HG03565 (cell line): ENCODE measurements around the gene TRIM71.

Experiments
- ATAC-seq: cut with Tn5 transposase; IDR thresholded peaks from one replicate; pipeline ENCODE4 v1.9.1; 2021; ENCODE audit warnings: mild to moderate bottlenecking, moderate library complexity; ENCODE audit not compliant: unreplicated experiment

Gene TRIM71

DNA sequence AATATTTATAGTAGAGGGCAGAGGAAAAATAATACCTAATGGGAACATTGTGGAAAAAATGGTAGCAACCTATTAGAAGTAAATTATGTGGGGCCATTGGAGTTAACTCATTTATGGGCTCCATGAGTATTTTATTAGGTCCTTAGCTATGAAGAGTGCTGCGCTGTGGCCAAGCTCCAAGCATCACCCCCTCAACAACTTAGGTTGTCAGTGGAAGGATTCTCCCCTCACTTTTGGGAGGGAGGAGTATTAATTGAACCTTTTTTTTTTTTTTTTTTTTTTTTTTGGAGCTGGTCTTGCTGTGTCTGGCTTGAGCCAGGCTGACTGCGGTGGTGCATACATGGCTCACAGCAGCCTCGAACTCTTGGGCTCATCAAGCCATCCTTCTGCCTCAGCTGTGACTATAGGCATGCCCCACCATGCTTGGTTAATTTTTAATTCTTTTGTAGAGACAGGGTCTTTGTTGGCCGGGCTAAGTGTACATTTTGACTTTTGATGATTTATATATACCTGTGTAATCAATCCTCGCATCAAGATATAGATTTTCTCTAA lies 45.2 kb downstream of the TRIM71 start:
- no peak for ATAC-seq

DNA sequence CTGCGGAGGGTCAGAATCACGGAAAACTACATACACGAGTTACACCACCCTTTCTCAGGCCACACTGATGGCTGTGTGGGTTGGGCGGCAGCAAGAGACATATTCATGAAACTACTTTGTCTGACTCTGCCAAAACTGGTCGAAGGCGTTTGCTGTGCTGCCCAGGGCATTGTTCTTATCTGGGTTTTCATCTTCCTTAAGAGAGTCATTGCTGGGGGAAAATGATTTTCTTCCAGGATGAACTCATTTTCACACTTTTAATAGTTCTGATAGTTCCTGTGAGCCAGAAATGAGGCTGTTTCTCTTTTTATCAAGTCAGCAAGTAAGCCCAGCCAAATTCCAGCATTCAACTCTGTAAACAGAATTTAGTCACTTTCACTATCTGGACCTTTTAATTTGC lies 47.6 kb downstream of the TRIM71 start:
- no peak for ATAC-seq

DNA sequence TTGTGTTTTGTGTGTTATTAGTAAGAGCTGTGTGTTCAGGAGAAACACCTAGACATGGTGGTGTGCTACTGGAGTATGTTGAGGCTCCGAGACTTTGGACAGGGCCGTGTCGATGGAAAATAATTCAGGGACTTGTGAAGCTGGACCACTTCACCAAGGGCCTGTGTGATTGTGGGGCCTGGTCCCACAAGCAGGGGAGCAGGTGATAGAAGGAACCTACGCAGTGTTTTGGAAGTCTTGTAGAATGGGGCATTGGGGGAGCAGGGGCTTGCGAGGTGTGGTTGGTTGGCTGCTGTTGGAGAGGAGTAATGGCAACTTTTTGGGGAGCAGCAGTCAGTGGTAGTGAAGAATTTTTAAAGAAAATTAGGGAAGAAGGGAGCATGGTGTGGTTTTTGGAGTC lies 48.7 kb downstream of the TRIM71 start:
- ATAC-seq = no peak

DNA sequence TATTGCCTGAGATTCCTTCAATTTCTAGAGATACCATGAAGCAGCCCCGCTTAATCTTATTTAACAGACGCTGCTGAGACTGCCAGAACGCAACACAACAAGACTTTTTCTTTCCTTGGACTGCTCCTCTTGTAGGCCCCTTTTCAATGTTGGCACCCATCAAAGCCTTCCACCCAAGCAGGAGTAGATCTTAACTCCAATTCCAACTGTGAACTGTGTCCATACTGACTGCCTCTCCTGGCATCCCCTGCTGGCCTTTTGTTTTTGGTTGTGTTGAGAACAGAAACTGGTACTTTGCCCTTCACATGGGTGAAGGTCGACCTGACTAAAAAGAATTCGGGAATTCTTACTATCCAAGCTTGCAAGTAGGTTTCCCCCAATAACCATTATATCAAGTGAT lies 50.2 kb downstream of the TRIM71 start:
- no peak for ATAC-seq

DNA sequence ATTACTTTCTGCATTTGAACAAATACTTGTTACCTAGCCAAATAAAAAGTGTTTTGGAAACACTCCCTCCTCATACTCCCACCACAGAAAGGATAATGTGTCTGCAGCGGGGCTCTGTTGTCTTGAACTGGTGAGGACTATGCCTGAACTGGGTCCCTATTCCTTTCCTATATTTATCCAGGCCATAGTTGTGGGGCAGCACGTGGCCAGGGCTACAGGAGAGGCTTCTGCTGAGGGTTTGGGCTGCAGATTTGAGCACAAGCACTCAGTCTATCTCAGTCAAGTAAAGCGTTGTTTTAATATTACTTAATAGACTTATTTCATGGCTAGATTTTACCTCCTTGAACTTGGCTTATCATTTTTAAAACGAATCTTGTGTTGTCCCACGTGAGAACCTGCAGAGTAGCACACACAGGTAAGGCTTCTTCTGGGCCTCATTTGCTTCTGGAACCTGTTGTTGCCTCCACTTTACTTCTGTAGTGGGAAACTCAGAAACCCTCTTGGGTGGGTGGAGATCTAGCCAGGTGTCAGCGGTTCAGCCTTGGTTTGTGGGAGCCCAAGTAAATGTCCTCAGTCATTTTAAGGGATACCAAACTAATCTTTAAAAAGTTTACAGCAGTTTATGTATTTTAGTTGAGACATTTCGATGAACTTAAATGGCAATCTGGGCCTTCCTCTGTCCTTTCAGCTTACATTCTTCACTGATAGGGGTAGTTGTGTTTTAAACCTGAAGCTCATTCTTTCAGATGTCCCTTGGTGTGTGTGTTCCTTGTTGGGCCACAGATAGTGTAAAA lies 51.1 kb downstream of the TRIM71 start:
- no peak for ATAC-seq

DNA sequence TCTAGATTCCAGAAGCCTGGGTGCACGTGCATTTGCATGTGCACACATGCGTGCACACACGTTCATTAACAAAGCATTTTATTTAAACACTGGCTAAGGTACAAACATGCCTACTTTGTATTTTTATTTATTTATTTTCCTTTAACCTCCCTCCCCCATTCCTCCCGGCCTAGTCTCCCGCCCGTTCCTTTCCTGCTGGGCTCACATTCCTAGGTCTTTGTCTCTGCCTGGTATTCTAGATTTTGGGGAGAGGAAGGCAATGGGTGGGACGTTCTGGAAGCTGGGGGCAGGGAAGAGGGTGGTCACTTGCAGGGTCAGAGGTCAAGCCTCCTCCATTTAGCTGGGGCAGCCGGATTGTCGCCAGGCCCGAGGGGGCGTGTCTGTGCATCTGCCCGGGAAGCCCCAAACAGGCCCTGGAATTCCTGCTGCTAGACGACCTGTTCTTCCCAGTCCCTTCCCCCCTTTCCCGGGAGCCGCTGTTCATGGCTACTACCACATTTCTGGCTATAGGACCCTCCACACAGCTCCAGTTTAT lies 51.8 kb downstream of the TRIM71 start:
- ATAC-seq = no peak

DNA sequence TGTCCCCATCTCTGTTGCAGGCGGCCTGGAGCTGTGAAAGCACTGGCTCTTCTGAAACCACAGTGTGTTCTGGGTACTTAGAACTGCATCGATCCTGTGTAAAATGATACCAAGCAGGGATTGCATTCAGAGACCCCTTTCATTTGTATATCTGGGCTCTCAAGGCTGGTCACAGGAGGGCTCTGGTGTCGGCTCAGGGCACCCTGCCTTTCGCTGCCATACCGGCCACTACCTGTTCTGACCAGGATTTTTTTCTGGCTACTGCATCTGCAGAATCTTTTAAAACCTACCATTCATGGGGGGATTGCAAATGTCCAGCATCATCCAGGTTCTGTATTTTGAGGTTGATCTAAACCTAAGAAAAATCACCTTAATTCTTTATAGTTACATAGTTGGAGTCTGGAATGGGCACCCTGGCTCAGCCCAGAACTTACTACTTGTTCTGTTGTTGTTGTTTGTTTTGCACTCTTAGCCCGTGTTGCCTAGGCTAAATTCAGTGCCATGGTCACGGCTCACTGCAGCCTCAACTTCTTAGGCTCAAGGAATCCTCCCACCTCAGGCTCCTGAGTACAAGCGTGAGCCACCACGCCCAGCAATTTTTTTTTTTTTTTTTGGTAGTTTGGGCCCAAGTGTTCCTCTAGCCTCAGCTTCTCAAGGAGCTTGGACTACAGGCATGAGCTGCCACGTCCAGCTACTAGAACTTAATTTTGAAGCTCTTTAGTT lies 52.7 kb downstream of the TRIM71 start:
- no peak for ATAC-seq

DNA sequence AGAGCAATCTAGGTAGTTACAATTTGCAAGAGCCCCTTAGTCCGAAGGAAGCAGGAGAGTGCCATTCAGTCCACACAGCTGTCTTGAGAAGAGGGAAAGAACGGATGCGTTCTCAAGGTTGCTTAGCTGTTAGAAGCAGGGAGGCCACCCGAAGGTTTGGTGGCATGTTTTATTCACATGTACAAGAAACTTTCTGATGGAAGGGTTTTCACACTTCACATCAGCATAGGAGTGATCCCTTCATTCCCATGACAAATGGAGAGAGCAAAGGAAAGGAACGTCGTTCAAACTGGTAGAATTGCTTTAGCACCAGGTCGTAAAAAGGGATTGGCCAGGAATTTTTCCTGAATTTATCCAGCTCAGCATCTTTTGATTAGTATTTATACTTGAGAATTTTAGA lies 53.5 kb downstream of the TRIM71 start:
- no peak for ATAC-seq

DNA sequence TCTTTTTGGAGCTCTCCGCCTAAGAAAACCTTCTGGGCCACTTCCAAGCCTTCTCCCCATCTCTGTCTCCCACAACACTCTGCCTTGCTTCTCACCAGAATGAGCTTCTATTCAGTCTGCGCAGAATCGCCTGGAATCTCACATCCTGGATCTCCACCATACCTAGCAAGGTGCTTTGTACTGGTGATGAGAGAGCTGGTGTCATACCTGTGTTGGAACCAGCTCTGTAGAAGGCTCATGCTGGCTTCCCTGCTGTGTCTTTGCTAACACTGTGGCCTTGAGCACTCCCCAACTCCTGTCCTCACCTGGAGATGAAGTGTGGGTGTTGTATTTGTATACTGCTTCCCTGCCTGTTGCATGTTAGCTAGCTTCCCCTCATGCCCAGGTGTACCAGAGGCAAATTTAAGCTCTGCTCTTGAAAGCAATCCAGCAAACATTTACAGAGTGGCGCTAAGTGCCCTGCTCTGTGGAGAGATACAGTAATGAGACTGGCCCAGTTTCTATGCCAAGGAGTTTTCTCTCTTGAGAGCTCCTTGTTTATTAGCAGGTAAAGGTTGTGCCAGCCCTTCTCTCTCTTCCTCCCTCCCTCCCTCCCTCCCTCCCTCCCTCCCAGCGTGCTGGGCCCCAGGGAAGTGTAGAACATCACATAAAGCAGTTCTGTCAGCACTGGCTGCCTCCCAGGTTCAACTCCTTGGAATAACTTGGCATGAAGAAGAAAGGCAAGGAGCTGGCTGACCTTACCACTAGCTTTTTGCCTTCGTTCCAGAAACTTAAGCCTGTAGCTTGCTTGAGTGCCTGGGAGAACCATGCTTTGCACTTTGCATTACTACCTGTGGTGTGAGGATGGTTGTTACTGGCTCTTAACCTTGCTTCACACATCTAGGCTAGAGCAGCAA lies 54.9 kb downstream of the TRIM71 start:
- no peak for ATAC-seq

DNA sequence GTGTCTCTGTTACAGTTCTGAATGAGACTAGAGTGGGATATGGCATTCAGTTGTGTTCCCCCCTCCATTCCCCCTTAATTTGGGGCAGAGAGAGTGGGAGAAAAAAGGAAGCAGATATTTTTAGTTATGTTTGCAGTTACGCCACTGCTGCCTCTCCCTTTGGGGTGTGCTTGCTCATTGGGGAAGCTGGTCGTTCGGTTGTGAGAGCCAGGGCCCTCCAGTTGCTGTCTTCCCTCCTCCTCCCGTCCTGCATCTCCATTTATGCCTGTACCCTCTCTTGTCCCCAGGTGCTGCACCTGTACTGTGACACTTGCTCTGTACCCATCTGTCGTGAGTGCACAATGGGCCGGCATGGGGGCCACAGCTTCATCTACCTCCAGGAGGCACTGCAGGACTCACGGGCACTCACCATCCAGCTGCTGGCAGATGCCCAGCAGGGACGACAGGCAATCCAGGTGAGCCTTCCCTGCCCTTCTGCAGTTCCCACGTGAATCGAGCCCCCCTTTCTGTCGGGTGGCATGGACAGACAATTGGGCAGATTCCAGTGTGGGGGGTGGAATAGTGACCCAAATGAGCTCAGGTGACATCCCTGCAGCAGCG lies 55.8 kb downstream of the TRIM71 start:
- no peak for ATAC-seq

DNA sequence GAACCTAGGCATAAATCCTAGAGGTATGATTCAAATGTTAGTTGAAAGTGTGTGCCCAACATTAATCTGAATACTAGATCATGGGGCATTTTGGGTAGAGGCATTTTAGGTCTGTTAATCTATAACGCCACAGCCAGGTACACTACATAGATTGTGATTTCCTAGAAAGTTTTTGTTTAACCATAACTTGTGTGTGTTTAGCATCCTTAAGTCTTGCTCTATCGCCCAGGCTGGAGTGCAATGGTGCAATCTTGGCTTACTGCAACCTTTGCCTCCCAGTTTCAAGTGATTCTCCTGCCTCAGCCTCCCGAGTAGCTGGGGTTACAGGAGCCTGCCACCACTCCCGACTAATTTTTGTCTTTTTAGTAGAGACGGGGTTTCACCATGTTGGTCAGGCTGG lies 59.1 kb downstream of the TRIM71 start:
- no peak for ATAC-seq

DNA sequence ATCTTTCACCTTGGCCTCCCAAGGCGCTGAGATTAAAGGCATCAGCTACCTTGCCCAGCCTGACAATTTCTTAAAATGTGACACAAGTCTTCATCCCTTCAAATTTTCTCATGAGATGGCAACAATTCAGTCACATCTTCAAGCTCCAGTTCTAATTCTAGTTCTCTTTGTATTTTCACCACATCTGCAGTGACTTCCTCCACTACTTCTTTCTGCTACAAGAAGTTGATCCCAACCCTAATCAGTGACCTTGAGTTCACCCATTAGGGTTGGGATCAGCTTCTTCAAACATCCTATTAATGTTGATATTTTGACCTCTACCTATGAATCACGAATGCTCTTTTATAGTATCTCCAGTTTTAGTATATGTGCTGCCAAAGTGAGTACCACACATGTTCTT lies 59.8 kb downstream of the TRIM71 start:
- ATAC-seq = no peak

DNA sequence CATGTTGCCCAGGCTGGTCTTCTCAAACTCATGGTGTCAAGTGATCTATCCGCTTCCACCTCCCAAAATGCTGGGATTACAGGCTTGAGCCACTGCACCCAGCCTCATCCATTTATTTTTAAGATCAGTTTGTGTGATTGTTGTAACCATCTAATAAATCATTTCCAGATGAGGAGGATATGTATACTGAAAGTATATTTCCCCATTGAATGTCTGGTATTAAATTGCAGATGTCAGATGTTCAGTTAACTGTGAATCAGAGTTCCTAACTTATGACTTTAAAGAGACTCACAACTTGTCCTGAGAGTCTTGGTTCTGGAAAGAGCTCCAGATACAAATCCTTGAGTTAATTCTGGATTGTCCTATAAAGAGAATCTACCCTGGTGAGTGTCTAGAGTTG lies 62.4 kb downstream of the TRIM71 start:
- ATAC-seq = no peak

DNA sequence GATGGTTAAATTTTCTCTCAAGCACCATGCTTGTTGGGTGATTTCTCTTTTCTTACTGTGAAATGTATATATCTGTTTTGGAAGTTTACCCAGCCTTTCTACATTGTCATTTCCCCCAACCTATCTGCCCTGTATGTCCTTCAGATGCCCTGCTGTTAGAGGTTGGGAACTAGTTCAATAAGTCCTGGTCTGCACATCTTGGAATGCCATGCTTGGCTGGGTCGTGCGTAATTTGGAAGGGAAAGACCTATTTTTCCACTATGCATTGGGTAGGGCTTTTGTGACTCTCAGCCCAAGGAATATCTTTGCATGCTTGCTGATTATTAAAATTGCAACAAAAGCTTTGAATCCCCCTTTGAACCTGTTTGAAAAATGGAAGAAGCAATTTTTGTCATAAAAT lies 63.8 kb downstream of the TRIM71 start:
- no peak for ATAC-seq

DNA sequence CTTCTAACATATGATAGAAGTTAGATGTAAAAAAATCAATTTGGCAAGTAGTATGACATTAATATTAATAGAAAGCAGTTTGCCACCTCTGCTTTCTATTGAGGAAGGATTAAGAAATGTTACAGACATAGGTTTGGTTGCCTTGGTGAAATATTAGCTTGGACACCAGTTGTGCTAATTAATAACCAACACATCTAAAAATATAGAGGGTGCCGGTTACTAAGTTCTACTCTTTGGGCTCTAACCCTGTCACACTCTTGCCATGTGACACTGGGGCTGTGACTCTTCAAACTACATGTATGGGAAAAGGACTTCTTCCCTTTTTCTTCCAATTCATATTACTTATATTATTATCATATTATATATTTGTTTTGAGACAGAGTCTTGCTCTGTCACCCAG lies 64.4 kb downstream of the TRIM71 start:
- ATAC-seq = no peak

DNA sequence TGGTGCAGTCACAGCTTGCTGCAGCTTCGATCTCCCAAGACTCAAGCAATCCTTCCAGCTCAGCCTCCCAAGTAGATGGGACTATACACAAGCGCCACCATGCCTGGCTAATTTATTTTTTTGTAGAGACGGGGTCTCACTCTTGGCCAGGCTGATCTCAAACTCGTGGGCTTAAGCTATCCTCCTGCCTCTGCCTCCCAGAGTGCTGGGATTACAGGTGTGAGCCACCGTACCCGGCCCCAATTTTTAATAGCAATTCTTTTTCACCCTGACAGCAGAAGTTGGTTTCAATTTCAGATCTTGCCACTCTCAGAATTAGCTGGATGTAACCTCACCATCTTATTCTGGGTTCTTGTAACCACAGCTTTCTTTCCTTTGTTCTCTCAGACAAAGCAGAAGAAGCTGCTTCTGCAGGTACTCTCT lies 64.8 kb downstream of the TRIM71 start:
- ATAC-seq = peak; percentile 91

DNA sequence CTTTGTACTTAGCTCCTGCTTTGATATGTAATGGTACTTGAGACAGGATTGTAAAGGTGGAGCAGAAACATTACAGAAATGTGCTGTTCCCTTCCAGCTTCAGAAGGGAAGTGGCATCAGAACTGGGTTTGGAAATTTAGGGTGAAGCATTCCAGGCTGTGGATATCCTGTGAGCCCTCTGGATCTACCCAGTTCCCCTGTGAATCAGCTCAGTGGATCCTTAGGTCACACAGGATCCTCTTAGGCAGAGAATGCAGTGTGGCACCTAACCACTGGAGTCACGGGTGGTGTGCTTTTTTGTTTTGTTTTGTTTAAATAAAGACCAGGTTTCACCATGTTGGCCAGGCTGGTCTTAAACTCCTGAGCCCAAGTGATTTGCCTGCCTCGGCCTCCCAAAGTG lies 66.0 kb downstream of the TRIM71 start:
- no peak for ATAC-seq

DNA sequence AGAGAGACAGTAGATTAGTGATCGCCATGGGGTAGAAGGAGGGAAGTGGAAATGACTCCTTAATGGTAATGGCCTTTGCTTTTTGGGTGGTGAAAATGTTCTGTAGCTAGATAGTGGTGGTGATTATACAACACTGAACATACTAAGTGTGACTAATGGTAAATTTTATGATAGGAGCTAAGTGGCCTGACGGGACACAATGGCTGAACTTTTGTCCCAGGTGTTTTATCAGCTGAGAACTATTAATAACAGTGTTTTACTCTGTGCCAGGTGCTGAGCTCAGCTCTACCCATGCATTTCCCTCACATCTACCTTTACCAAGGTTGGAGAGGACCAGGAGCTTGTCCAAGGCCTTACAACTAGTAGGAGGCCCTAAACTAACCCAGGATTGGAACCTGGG lies 66.8 kb downstream of the TRIM71 start:
- no peak for ATAC-seq

DNA sequence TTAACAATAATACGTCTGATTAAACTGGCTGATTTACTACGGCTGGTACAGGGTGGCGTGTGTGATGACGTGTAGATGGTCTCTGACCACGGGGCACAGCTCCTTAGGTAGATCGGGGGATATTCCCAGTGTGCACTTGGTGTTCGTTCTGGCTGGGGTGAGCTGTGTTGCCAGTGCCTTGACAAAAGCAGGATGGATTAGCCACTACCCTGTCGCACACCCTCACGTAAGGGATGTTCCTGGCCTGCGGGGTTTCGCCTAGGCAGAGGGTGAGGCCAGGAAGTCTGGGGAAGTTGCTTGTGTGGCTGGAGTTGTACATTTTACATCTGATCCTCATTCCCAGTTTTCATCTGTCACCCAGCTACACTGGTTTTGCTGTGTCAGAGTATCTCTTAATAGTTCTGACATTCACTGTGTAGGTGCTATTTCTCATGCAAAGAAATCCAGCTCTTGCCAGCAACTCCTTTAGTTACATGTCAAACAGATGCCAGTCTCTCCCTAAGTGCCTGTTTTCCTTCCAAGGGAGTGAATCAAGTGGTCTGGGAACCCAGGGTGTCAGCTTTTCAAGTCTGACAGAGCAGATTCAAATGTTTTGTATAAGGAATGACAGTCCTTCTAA lies 67.6 kb downstream of the TRIM71 start:
- no peak for ATAC-seq

DNA sequence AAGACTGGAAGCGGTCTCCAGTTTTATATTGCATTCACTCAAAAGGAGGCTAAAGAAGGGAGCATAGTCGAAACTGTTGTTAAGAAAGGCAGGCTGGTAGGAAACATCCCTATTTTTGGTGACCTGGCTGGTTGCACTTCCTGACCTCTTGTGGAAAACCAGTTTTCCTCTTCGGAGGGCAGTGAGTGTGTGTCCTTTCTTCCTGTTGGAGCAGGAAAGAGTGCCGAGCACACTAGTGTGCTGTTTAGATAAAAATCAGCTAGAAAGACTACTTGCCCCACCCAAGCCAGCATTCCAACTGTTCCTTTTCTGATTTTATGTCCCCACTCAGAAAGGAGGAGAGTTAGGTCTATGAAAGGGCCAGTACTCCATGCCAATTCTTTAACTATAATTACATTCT lies 68.5 kb downstream of the TRIM71 start:
- no peak for ATAC-seq
